Fibroblast of villous mesenchyme (primary cell): ENCODE results near the gene IDUA. TPM values are rescaled to one million over a fixed set of nuclear protein-coding genes. Genes with fewer than 3 reads are reported as not detected.

ENCODE experiments used
- DNase-seq: peaks from one replicate; pipeline ENCODE4 v3.0.0-alpha.2; 2010; ENCODE audit warnings: low read depth
- H3K4me3 ChIP-seq: 2 replicates; pipeline ENCODE4 v1.5.1; 2011; ENCODE audit warnings: low read depth, mild to moderate bottlenecking, low read length
- CTCF ChIP-seq: IDR thresholded peaks from 2 replicates; pipeline ENCODE4 v1.5.1; 2012; ENCODE audit warnings: low read depth, mild to moderate bottlenecking, low read length; ENCODE audit not compliant: insufficient read depth
- total RNA-seq: library from RNA; depleted of rRNA; stranded (reverse); fragments of >200 nt; gene quantifications from 2 replicates; pipeline ENCODE4 v1.2.3, GENCODE V29; 2012

Gene IDUA
- total RNA-seq, 1 donor, result 10.4 TPM

GRCh38 chr4:1017706-1018105 lies 30.9 kb downstream of the IDUA start:
- no peak overlapping the region for H3K4me3 ChIP-seq
- DNase-seq, result no peak
- TF ChIP-seq CTCF, result no peak

GRCh38 chr4:1018147-1019020 lies 31.5 kb downstream of the IDUA start:
- no peak for DNase-seq
- no peak for TF ChIP-seq CTCF
- H3K4me3 ChIP-seq, result no peak overlapping the region

- no peak for DNase-seq
- no peak for TF ChIP-seq CTCF
- no peak overlapping the region for H3K4me3 ChIP-seq
Measured at GRCh38 chr4:1019320-1019719, 32.5 kb downstream of the IDUA start.

- no peak overlapping the region for H3K4me3 ChIP-seq
- DNase-seq, result no peak
- no peak for TF ChIP-seq CTCF
Measured at GRCh38 chr4:1019729-1020470, 33.1 kb downstream of the IDUA start.

- TF ChIP-seq CTCF, result no peak
- no peak for DNase-seq
- H3K4me3 ChIP-seq, result no peak overlapping the region
Measured at GRCh38 chr4:1021386-1022050, 34.7 kb downstream of the IDUA start.

- no peak for DNase-seq
- TF ChIP-seq CTCF, result no peak
- H3K4me3 ChIP-seq, result no peak overlapping the region
Measured at GRCh38 chr4:1022051-1022738, 35.4 kb downstream of the IDUA start.
